GM19351 (cell line): Measurements from ENCODE around the gene FOXP1.

Experiments used
- ATAC-seq: cut with Tn5 transposase; IDR thresholded peaks from one replicate; pipeline ENCODE4 v1.9.1; 2021; ENCODE audit warnings: mild to moderate bottlenecking, moderate library complexity; ENCODE audit not compliant: unreplicated experiment

FOXP1 gene

GRCh38 chr3:71587958-71588357 is 4.4 kb upstream of the FOXP1 start:
- ATAC-seq, result no peak

DNA sequence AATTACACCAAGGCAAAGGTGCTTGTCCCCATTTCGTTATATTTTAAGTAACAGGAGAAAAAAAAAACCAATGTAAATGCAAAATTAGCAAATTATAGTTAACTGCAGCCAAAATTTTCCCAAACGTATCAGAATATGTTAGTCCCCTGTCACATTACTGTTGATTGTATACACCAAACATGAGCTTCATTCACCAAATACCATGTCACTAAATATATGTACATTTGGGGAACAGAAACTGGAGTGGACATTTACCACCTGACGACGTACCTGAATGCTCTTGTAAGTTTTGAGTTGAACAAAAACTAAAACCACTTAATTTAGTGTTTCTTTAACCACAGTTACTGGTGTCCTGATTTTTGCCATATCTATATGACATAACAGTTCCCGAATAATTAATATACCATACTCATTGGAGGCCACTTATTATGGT is 3.3 kb upstream of the FOXP1 start:
- no peak for ATAC-seq

- ATAC-seq, result no peak
These were observed 2.6 kb upstream of the FOXP1 start for GRCh38 chr3:71585887-71586809.

GRCh38 chr3:71585131-71585530 is 1.6 kb upstream of the FOXP1 start:
- ATAC-seq, result no peak

DNA sequence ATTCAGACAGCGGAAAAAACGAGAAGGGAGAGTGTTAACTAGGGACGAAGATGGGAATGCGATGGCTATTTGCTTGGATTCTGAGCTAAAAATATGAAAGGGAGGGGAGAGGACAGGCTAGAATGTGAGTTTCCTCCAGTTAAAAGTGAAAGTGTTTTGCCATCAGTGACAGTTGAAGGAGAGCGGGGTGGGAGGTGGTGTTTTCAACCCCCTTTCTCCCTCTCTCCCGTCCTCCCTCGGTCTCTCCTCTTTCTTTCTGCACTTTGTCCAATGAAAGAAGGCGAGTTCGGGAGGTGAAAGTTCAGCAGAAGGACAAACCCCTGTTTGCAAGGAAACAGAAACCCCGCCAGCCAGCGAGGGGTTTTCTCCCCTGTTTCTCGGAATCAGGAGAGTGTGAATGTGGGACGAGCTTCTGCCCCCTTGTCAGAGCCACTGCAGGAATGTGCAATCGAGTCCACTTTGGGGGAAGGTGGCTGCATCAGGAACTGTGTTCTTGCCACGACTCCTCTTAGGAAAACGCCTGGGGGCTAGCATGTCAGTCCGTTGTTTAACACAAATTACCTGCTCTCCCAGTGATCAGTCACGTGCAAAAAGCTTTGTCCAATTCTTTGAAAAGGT is 975 bp upstream of the FOXP1 start:
- ATAC-seq, result no peak

- ATAC-seq, result no peak
These were observed 639 bp downstream of the FOXP1 start for GRCh38 chr3:71582612-71583565.

DNA sequence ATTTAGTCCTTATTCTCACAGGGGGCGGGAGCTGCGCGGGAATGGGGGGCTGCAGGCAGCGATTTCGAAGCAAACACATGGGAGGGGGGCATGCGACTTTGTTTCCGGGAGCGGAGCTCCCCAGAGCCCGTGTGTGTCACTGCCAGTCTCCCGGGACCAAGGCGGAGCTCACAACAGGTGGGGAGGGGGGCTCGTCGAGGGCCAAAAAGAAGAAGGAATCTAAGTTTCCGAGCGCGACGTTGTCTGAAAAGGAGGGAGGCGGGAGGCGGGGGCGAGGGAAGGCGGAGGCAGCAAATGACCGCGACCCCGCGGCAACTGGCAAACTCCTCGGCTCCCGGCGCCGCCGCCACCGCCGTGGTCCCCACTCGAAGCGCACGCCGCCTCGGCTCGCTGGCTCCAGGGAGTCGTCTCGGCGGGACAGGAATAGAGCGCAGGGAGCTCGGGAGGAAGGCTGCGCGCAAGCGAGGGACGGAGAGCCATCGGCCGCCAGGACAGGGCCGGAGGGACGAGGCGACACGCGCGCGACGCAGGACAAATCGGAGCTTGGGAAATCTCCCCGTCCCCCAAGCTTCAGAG is 1.4 kb downstream of the FOXP1 start:
- no peak for ATAC-seq

GRCh38 chr3:71581457-71582035 is 2.0 kb downstream of the FOXP1 start:
- no peak for ATAC-seq

- no peak for ATAC-seq
These were observed 2.7 kb downstream of the FOXP1 start for GRCh38 chr3:71580636-71581456.

GRCh38 chr3:71579935-71580406 is 3.6 kb downstream of the FOXP1 start:
- ATAC-seq, result no peak

DNA sequence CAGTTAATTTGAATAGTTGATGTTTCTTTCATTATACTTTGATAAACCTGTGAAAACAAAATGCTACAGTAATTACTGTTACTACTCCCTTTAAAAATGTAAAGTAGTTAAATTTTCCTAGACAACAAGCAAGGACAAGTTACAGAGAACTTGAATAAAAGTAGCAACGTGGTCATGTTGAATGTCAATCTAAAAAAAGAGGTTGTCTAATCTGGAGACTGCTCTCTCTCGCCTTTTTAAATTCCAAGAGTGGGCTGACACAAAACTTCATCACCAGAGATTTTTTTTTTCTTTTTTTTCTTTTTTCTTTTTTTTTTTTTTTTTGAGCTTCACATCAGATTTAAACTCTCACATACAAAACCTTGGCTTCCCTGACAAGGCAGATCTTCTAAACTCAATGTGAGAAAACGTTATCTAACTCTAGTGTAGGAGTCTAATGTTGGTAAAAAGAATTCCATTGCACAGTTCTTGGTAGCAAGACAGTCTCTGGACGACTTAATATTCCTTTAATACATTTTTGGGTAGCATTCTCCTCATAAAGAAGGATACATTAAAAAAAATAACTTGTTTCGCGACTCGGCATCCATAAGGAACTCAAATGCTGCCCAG is 4.1 kb downstream of the FOXP1 start:
- ATAC-seq, result no peak

GRCh38 chr3:71578054-71578751 is 5.3 kb downstream of the FOXP1 start:
- ATAC-seq, result no peak

DNA sequence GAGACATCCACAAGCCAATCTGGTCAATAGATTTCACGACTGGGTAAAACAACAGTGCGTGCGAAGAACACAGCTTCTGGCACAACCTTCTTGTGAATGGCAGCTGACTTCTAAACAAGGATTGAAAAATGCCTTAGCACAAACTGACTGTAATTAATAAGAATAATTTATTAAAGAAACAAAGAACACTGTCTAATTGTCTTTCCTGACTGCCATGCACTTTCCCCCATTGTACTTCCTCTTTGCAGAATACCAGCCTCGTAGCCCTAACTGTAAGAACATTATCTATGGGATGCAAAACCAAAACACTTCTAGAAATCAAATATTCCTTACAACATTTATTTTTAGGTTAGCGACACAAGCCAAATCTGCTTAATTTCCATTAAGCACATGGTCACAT is 6.5 kb downstream of the FOXP1 start:
- ATAC-seq, result no peak

DNA sequence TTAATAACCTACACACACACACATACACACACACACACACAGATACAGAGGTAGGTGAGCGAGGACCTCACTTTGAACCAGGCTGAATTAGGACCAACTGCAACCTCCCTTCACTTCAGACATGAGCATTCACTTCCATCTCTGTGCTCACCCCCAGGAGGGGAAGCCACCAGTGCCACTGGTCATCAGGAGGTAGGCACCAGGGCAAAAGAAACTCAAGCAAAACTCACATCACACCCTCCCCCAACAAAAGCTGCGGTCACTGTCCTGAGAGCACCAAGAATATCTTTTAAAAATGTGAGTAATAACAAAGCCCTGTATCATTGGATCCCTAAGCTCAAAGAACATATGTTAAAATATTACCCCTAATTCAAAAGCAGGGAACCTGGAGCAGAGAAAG is 8.1 kb downstream of the FOXP1 start:
- no peak for ATAC-seq

GRCh38 chr3:71573181-71573580 is 10.3 kb downstream of the FOXP1 start:
- no peak for ATAC-seq

GRCh38 chr3:71570546-71570945 is 13.0 kb downstream of the FOXP1 start:
- no peak for ATAC-seq

- ATAC-seq, result no peak
These were observed 15.3 kb downstream of the FOXP1 start for GRCh38 chr3:71568207-71568606.

GRCh38 chr3:71566776-71567175 is 16.8 kb downstream of the FOXP1 start:
- ATAC-seq, result no peak
